Measurements from ENCODE around the gene CACNG4. TPM values are rescaled to one million over a fixed set of nuclear protein-coding genes. Genes with fewer than 3 reads are reported as not detected.

Gene CACNG4
- total and polyA plus RNA-seq, 12 donors: 0.11 to 2.4 (median 0.88) TPM; not detected in 4

DNA sequence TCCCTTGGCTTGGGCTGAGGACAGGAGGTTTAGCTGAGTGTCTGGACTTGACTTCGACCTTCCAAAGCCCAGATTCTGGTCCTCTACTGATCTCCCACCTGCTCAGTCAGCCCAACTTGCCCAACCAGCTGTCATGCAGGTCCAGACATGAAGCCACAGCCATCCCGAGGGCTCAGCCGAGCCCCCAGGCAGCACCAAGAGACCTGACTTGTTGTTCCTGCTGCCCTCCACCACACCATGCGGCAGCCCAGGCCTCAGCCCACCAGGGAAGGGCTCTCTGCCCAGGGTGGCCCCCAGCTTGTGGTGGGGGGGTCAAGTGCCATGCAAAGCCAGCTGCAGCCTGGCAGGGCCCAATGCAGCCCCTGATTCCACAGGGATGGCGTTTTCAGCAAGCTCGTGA, 17.2 kb upstream of the CACNG4 start:
- H3K36me3 ChIP-seq (replicated peaks in 1 of 2): no peaks in the 10 kb centered on the region
- H3K27me3 ChIP-seq: peaks cover 3% of the 10 kb centered on the region
- intact Hi-C loops (cut with DNase I): loop anchor here in 1 of 2 donors (10.0 kb wide), 2 partner anchors 57 to 63 kb away; no protein-coding TSS in a partner anchor
- 86 to 96% (median 88%) methylated on average over 5 to 6 of the region's 6 CpGs for WGBS, 4 donors
- H3K4me3 ChIP-seq: no peak overlapping the region
- H3K9me3 ChIP-seq (replicated peaks in 1 of 3): no peaks in the 10 kb centered on the region
- DNase-seq: no peak
- H3K27ac ChIP-seq: no peak overlapping the region
- TF ChIP-seq POLR2A (IDR thresholded peaks at IDR 0.05): no peak
- TF ChIP-seq, protein P1, sequence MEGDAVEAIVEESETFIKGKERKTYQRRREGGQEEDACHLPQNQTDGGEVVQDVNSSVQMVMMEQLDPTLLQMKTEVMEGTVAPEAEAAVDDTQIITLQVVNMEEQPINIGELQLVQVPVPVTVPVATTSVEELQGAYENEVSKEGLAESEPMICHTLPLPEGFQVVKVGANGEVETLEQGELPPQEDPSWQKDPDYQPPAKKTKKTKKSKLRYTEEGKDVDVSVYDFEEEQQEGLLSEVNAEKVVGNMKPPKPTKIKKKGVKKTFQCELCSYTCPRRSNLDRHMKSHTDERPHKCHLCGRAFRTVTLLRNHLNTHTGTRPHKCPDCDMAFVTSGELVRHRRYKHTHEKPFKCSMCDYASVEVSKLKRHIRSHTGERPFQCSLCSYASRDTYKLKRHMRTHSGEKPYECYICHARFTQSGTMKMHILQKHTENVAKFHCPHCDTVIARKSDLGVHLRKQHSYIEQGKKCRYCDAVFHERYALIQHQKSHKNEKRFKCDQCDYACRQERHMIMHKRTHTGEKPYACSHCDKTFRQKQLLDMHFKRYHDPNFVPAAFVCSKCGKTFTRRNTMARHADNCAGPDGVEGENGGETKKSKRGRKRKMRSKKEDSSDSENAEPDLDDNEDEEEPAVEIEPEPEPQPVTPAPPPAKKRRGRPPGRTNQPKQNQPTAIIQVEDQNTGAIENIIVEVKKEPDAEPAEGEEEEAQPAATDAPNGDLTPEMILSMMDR (IDR thresholded peaks at IDR 0.05): no peak
- peaks cover 0 to 9% of the 10 kb centered on the region in 2 donors for H3K4me1 ChIP-seq (replicated peaks in 1 of 2)

DNA sequence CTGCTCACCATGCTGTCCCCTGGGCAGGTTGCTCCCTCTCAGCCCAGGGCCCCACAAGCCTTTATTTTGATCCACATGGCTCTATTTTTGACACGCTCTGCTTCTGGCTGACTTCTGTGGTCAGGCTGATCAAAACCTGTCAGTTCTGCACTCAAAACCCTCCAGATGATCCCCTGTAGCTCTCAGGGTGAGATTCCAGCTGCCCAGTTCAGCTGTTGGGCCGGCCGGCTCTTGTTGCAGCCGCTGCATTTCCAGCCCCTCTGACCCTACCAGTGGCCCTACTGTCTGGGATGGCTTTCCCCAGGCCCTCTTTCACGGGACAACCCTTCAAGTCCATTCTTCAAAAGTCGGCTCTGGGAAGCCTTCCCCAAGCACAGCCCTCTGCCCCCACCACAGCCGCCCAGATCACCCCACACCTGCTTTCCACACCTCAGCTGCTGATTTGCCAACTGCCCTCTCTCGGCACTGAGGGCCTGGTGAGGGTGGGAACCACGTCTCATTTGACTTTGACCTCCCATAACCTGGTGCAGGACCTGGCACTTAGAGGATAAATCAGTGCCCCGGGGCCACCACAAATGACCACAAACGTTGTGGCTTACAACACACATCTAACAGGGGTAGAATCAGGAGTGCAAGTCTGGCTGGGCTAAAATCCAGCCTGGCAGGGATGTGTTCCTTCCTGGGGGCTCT, 16.3 kb upstream of the CACNG4 start:
- Histone ChIP-seq H3K9me3 (replicated peaks in 1 of 3) (no peaks in the 10 kb centered on the region), H3K36me3 (replicated peaks in 1 of 2) (no peaks in the 10 kb centered on the region), H3K4me1 (replicated peaks in 1 of 2) (peaks cover 0 to 9% of the 10 kb centered on the region in 2 donors), H3K27ac (no peak overlapping the region), H3K4me3 (no peak overlapping the region), H3K27me3 (peaks cover 3% of the 10 kb centered on the region)
- no peak for DNase-seq
- WGBS, 4 donors: 75 to 90% (median 82%) methylated on average over 11 of the region's 11 CpGs
- no peak for TF ChIP-seq POLR2A (IDR thresholded peaks at IDR 0.05)
- TF ChIP-seq, protein P1 (IDR thresholded peaks at IDR 0.05): no peak
- intact Hi-C loops (cut with DNase I): loop anchor here in 1 of 2 donors (10.0 kb wide), 2 partner anchors 57 to 63 kb away; no protein-coding TSS in a partner anchor

DNA sequence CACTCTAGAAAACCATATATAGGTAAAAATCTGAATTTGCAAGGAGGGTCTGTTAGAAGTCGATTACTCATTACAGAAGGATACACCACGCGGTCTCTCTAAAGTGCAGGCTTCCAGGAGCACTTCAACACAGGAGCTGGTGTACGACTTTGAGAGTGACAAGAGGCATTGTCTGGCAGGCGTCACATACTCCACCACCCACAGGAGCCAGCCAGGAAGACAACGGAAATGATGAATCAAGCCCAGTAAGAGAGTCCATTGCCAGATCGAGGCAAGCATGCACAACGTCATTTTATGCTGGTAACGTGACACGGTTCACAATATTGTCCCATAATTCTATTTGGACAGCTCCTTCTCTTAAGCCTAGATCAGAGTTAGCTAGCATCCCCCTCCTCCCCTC, 15.0 kb upstream of the CACNG4 start:
- no peak overlapping the region for H3K27ac ChIP-seq
- intact Hi-C loops (cut with DNase I): loop anchor here in 1 of 2 donors (10.0 kb wide), 2 partner anchors 55 to 65 kb away; no protein-coding TSS in a partner anchor
- DNase-seq: no peak
- peaks cover 3% of the 10 kb centered on the region for H3K27me3 ChIP-seq
- H3K9me3 ChIP-seq (replicated peaks in 1 of 3): no peaks in the 10 kb centered on the region
- peaks cover 0 to 4% of the 10 kb centered on the region in 2 donors for H3K4me1 ChIP-seq (replicated peaks in 1 of 2)
- TF ChIP-seq POLR2A (IDR thresholded peaks at IDR 0.05): no peak
- TF ChIP-seq, protein P1 (IDR thresholded peaks at IDR 0.05): no peak
- no peak overlapping the region for H3K4me3 ChIP-seq
- 68 to 72% (median 70%) methylated on average over 10 of the region's 10 CpGs for WGBS, 4 donors
- H3K36me3 ChIP-seq (replicated peaks in 1 of 2): no peaks in the 10 kb centered on the region

DNA sequence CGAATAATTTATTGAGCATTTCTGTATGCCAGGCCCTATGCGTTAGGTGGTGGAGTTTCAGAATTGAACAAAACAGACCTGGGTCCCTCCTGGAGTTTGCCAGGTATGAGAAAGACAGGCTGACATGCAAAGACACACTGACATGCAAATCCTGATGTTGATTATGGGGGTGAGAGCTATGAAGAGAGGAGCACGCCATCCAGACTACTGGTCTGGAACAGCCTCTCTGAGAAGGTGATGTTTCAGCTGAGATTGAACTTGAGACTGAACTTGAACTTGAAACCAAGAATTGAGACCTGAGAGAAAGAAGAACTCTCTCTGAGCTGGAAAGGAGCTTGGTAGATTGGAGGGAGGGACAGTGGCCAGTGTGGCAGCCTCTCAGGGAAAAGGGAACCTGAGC, 14.2 kb upstream of the CACNG4 start:
- Histone ChIP-seq H3K4me3 (no peak overlapping the region), H3K4me1 (replicated peaks in 1 of 2) (no peaks in the 10 kb centered on the region), H3K36me3 (replicated peaks in 1 of 2) (no peaks in the 10 kb centered on the region), H3K27me3 (peaks cover 3% of the 10 kb centered on the region), H3K9me3 (replicated peaks in 1 of 3) (no peaks in the 10 kb centered on the region), H3K27ac (no peak overlapping the region)
- 87 to 92% (median 89%) methylated on average over 3 of the region's 3 CpGs for WGBS, 4 donors
- TF ChIP-seq, protein P1 (IDR thresholded peaks at IDR 0.05): no peak
- TF ChIP-seq POLR2A (IDR thresholded peaks at IDR 0.05): no peak
- intact Hi-C loops (cut with DNase I): no loop called here
- DNase-seq: no peak
